Hematopoietic multipotent progenitor cell treated with erythropoietin and hydrocortisone succinate and interleukin-3 and kit ligand, for 17 days (in vitro differentiated cells): Measurements from ENCODE around the gene USP35.
"Not testable (repeated sequence)": the region's sequence is repeated elsewhere in the genome, so short reads cannot be mapped to it uniquely, and the experiment has no call there.

Experiments used
- DNase-seq: peaks from one replicate; pipeline ENCODE4 v3.0.0-alpha.2; 2015; ENCODE audit warnings: low spot score

Gene USP35

DNA sequence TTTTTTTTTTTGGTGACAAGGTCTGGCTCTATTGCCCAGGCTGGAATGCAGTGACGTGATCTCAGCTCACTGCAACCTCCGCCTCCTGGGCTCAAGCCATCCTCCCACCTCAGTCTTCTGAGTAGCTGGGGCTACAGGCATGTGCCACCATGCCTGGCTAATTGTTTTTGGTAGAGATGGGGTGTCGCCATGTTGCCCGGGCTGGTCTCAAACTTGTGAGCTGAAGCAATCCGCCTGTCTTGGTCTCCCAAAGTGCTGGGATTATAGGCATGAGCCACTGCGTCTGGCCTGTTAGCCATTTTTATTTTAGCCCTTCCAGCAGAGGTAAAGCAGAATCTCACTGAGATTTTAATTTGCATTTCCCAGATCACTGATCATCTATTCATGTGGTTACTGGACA, 44.3 kb downstream of the USP35 start:
- DNase-seq = not testable (repeated sequence)

DNA sequence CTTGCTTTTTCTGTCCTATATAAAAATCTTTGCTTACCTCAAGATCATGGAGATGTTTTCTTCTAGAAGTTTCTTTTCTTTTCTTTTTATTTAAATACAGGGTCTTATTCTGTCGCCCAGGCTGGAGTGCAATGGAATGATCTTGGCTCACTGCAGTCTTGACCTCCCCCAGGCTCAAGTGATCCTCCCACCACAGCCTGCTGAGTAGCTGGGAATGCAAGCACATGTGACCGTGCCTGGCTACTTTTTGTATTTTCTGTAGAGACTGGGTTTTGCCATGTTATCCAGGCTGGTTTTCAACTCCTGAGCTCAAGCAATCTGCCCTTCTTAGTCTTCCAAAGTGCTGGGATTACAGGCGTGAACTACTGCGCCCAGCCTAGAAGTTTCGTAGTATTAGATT, 45.3 kb downstream of the USP35 start:
- DNase-seq = no peak

DNA sequence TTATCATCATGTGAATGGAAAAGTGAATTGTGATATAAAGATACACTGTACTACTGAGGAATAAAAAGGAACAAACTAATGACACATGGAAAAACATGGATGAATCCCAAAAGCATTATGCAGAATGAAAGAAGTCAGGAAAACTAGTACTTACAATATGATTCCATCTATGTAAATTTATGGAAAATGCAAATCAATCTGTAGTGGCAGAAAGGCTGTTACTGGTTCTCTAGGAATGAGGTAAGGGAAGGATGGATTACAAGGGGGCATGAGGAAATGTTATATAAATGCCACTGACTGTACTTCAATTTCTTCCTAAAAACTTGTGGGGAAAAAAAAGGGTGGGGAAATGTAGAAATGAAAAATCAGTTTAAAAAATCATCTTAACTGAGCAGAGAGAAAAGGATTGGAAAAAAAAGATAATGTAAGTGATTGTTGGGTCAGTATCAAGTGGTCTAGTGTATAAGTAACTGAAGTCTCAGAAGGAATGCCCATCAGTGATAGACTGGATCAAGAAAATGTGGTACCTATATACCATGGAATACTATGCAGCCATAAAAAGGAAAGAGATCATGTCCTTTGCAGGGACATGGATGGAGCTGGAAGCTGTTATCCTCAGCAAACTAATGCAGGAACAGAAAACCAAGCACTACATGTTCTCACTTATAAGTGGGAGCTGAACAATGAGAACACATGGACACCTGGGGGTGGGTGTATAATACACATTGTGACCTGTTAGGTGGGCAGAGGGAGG, 48.8 kb downstream of the USP35 start:
- no peak for DNase-seq

DNA sequence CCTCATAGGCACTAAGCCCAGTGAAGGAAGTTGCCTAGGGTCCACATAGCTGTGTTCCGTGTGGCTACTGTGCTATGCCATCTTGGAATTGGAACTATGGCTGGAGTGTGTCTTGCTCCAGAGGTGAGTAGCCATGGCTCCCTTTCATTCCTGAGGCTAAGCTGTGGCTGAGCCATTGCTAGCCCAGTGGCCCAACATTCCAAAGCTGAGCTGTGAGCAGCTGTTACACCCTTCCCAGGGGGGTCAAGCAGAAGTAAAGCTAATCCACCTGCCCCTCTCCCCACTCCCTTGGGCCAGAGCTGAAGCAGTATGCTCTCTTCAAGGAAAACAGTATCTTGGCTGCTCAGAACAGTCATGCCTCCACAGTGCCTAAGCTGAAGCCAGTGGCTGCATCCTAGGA, 51.1 kb downstream of the USP35 start:
- no peak for DNase-seq

GRCh38 chr11:78241475-78241874, 52.8 kb downstream of the USP35 start:
- DNase-seq = no peak

- no peak for DNase-seq
Measured at GRCh38 chr11:78244080-78244479, 55.4 kb downstream of the USP35 start.

DNA sequence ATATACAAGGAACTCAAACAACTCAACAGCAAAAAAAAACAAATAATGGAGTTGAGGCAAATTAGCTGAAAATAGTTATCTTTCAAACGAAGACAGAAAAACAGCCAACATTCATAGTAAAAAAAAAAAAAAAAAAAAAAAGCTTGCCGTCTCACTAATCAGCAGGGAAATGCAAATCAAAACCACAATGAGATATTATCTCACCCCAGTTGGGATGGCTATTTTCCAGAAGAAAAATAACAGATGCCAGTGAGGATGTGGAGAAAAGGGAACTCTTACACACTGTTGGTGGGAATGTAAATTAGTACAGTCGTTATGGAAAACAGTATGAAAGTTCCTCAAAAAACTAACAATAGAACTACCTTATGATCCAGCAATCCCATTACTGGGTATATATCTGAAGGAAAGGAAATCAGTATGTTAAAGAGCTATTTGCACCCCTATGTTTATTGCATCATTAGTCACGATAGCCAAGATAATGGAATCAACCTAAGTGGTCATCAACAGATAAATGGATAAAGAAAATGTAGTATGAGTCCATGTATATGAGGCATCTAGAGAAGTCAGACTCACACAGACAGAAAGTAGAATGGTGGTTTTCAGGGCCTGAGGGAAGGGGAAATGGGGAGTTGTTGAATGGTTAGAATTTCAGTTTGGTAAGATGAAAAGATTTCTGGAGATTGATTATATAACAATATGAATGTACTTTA, 56.0 kb downstream of the USP35 start:
- no peak for DNase-seq

DNA sequence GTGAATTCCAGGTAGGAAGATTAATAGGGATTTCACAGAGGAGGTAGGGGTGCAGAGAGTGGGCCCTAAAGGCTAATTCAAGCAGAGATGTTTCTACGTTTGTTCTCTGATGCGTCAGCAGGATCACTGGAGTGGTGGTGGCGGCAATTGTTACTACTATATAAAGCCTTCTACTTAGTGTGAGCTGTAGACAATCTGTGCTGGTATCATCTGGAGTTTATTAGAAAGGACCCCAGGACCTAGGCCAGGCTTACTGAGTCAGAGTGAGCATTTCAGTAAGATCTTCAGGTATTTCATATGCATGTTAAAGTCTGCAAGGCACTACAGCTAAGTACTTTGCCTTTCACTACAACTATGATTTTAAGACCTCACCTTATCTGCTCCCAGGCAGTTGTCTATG, 59.5 kb downstream of the USP35 start:
- no peak for DNase-seq

DNA sequence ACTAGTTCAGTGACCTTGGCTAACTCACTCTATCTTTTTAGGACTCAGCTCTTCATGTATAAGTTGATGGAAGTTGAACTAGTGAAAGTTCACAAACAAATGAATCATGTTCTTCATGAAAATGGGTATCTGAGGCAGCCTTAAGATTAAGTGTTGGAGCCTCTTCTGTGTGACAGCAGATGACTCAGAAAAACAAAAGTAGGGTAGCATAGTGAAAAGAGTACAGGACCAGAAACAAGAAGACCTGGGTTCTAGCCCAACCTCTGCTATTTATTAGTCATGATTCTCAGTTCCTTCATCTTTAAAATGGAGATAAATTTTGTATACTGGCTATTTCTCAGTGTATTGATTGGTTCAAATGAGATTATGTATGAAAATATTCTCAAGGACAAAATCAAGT, 60.2 kb downstream of the USP35 start:
- DNase-seq = no peak

DNA sequence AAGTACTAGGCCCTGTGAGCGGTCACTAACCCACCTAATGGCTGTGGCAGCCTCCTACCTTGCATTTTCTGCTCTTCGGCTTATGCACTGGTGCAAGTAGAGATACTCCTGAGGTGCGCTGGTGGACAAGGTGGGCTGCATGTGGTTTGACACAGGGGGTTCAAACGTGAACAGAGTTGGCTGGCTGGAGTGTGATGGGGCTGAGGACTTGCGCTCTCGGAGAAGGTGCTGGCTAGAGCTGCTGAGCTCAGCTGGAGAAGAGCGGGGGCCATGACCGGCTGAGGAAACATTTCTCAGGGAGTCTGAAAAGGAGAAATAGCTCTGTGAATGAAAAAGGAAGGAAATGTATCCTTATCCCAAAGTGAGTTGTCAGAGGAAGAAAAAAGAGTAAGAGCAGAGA, 61.4 kb downstream of the USP35 start:
- no peak for DNase-seq

DNA sequence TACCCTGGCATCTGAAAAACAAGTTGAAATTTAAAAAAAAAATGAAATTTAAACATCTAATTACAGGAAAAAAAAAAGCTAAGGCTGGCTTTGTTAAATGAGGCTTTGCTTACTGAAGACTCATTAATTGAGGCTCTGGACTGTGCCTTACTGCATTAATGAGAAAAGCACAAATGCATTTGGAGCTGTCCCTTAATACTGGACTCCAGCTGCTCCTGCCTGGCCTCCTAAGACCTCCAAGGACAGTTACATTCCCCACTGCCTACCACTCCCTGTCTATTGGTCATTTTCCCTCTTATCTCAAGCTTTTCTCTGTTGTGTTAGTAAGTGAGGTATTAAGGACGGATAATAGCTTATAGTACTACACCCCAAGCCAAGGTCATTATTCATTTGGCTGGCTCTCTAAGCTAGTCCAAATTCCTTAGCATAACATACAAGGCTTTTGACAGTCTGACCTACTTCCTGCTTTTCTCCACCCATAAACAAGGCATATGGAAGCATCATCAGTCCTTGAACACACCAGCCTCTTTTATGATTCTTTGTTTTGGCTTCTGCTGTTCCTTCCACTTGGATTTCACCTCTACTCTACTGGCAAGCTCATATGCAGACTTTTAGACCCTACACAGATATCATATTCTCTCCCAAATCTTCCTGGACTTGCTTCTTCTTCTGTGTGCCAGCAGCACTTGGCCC, 62.5 kb downstream of the USP35 start:
- DNase-seq = no peak

DNA sequence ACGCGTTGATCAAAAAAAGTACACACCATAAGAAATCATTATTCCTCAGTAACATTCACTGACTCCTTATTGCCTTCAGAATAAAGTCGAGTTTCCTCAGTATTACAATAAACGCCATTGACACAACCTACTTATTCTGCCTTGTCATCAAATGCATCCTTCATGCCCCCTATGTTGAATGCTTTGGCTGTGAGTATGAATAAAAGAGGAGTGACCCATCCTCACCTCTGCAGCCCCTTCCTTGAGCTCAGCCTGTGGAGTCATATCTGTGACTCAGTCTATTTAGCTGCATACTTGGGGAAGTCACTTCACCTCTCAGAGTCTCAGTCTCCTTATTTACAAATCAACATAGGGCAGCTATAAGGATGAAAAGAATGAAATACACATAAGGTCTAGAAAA, 65.1 kb downstream of the USP35 start:
- DNase-seq = no peak

DNA sequence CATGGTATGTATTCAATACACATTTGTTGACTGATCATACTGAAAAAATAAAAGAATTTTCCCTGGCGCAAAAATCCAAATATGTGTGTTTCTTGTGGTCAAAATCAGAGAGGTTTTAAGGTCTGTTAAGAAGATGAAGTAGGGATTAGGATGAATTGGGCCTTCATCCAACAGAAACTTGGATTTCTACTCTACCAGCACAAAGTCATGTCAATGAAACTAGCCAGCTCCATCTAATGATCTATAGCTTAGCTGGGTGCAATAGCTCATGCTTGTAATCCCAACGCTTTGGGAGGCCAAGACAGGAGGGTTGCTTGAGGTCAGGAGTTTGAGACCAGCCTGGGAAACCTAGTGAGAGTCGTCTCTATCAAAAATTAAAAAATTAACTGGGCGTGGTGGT, 65.5 kb downstream of the USP35 start:
- no peak for DNase-seq

DNA sequence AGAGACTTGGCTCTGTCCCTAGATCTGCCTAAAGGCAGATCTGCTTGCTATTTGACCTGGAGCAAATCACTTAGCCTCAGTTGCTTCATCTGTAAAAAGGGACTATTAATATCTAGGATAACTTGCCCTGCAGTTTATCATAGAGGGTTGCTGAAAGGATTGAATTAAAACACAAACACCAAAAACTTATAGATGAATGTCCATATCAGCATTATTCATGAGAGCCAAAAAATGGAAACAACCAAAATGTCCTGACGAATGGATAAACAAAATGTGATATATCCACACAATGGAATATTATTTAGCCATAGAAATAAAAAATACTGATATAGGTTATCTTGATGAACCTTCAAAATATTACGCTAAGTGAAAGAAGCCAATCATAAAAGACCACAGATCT, 67.2 kb downstream of the USP35 start:
- DNase-seq = no peak

GRCh38 chr11:78256962-78257361, 68.2 kb downstream of the USP35 start:
- DNase-seq = no peak

GRCh38 chr11:78257654-78258053, 68.9 kb downstream of the USP35 start:
- no peak for DNase-seq

- no peak for DNase-seq
Measured at GRCh38 chr11:78259777-78260487, 71.2 kb downstream of the USP35 start.

GRCh38 chr11:78261367-78261766, 72.6 kb downstream of the USP35 start:
- DNase-seq = no peak

DNA sequence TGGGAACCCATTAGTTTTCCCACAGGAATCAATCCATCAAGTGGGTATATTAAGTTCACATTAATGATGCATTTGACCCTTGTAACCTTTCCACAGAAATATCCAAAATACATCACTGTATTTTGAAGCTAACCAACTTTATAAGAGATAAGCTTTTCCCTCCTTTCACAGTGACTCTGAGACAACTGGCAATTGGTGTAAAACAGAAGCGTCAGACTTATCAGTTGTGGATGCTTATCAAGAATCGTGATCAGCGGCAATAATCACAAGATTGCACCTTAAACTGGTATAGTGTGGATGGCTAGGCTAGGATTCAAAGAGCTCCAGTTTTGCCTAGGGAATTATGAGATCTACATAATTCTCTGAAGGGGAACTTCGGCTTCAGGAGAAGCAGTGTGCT, 73.1 kb downstream of the USP35 start:
- DNase-seq = no peak

DNA sequence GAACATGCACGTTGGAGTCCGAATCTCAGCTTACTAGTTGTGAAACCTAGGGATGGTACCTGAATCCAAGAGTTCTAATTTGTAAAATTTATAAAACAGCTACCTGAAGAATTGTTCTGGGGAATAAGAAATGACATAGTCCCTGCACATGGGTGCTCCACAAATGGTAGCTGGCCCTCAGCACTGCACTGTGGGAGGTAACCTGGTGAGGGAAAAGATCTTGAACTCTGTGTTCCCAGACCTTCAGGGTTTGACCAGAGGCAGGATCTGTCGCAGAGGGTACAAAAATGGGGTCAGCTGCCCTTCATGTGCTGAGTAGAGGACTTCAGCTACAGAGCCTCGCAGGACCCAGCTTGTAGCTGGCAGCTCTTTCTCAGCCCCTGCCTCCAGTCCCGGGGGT, 73.5 kb downstream of the USP35 start:
- DNase-seq = no peak

GRCh38 chr11:78262691-78263090, 74.0 kb downstream of the USP35 start:
- DNase-seq = no peak
